NCI-H2196 treated with DMSO at 0.1 percent for 48 hours (cell line): ENCODE data around the gene GSTA1.
"Not testable (repeated sequence)": the region's sequence is repeated elsewhere in the genome, so short reads cannot be mapped to it uniquely, and the experiment has no call there.

Experiments used
- DNase-seq: peaks from one replicate; lab custom pipeline; 2025; ENCODE audit not compliant: unreplicated experiment; lab: John Stamatoyannopoulos, UW

GSTA1 gene

GRCh38 chr6:52809777-52810176 lies 6.2 kb upstream of the GSTA1 start:
- not testable (repeated sequence) for DNase-seq

DNA sequence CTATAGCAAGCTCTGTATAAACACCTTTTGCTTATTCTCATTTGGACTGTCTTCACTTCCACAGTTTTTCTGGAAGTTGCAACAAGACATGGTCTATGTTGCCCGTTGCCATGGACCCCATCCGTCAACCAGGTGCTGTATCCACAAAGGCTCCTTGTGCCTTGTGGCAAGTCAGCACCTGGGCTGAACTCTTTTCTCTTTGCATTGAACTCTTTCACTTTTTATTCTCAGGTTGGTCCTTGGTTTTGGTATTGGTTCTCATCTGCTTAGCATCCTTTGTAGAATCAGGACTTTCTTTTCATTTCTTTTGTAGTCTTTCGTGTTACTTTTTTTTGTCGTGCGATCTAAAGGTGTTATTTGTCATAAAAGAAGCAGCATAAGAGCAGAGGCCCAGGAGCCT lies 5.0 kb upstream of the GSTA1 start:
- no peak for DNase-seq

DNA sequence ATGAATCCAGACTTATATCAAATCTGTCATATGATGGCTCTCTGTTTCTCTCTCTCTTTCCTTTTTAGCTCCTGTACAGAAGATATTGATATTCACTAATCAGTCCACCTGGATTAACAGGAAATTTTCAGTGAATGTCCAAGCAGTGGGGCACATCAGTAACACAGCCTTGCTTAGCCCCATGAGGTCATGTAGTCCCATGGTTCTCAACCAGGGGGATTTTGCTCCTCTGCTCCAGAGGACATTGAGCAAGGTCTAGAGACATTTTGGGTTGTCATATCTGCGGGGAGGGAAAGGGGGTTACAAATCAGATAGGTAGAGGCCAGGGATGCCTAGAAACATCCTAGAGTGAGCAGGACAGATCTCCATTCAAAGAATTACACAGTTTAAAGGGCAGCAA lies 810 bp downstream of the GSTA1 start:
- no peak for DNase-seq

GRCh38 chr6:52801188-52801841 lies 2.3 kb downstream of the GSTA1 start:
- no peak for DNase-seq

DNA sequence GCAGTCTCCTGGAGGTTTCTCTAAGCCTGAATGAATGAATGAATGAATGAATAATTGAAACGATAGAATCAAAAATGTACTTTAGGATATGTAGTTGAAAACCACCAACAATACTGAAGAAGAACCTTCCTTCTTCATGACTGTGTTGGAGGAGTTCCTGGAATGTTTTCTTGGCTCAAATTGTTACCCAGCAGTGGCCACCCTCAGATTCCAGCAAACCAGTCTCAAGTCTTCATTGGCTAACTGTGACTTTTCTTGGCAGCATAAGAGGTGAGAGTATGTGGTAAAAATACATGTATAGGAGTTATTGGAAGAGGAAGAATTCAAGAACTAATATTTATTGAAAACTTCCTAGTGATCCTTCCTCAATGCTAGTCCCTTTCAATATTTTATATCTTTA lies 4.3 kb downstream of the GSTA1 start:
- DNase-seq = not testable (repeated sequence)

DNA sequence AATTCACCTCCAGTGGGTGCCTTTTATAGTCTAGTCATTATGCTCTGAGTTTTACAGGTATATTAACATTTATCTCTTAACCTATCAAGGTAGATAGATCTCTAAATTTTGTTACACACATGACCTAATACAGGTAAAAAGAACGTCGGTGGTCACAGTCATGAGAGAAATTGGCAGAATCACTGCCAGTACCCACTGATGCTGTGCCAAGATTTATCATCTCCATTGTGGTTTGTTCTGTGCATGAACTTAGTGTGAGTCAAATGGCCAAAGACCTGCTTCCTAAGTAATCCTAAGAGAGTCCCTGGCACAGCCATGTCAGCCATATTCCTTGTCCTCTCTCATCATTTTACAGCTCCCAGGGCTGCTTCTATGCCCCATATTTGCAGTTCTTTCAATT lies 9.2 kb downstream of the GSTA1 start:
- DNase-seq = not testable (repeated sequence)

DNA sequence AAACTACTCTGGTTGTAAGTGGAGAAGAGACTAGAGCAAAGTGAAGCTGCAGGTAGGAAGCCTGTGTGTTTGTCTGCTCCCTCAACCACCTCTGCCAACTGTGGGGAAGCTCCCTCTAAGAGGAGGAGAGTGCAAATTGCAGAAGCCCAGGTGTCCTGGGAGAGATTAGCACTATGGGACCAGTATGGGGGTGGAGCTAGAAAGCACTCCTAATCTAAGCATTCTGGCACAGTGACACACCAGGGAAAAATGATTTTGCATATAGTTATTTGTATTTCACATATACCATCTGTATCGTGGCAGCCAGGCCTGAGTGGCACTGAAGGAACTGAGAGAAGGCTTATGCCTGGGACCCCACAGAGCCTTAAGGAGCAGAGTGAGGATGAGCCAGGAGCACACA lies 12.8 kb downstream of the GSTA1 start:
- no peak for DNase-seq

DNA sequence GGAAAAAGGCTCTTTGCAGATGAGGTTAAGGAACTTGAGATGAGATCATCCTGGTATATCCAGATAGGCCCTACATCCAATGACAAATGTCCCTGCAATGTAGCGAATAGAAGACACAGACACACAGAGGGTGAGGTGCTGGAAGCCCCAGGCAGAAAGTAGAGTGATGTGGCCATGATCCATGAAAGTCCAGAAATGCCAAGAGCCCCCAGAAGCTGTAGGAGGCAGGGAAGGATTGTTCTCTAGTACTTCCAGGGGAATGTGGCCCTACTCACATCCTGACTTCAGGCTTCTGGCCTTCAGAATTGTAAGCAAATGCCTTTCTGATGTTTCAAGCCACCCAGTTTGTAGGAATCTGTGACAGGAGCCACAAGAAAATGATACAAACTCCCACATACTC lies 14.0 kb downstream of the GSTA1 start:
- DNase-seq = not testable (repeated sequence)

GRCh38 chr6:52788478-52788877 lies 15.1 kb downstream of the GSTA1 start:
- no peak for DNase-seq

DNA sequence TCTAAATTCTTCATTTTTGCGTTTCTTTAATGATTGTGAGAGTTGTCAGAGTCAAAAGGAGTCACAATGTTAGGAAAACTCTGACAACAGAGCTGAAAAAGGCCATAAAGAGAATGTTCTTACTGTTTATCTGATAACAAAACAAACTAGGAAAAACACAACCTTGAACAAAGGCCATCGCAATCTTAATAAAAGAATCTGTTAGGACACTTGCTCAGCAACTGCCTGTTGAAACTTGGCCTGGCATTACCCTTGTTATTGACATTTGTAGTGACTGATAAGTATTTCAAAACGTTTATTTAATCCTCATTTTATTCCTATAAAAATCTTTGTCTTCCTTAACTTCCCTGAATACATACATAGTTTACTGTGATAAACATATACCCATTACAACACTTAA lies 15.7 kb downstream of the GSTA1 start:
- no peak for DNase-seq

DNA sequence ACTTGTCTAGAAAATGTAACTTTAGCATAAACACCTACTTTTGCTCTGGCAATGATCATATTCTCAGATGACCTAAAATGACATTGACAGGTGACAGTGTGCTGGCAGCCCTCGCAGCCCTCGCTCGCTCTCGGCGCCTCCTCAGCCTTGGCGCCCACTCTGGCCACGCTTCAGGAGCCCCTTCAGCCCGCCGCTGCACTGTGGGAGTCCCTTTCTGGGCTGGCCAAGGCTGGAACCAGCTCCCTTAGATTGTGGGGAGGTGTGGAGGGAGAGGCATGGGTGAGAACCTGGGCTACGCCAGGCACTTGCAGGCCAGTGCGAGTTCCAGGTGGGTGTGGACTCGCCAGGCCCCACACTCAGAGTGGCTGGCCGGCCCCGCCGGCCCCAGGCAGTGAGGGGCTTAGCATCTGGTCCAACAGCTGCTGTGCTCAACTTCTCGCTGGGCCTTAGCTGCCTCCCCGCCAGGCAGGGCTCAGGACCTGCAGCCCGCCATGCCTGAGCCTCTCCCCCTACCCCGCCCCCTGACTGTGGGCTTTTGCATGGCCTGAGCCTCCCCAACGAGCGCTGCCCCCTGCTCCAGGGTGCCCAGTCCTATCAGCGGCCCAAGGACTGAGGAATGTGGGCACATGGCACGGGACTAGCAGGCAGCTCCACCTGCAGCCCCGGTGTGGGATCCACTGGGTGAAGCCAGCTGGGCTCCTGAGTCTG lies 17.2 kb downstream of the GSTA1 start:
- DNase-seq = no peak

DNA sequence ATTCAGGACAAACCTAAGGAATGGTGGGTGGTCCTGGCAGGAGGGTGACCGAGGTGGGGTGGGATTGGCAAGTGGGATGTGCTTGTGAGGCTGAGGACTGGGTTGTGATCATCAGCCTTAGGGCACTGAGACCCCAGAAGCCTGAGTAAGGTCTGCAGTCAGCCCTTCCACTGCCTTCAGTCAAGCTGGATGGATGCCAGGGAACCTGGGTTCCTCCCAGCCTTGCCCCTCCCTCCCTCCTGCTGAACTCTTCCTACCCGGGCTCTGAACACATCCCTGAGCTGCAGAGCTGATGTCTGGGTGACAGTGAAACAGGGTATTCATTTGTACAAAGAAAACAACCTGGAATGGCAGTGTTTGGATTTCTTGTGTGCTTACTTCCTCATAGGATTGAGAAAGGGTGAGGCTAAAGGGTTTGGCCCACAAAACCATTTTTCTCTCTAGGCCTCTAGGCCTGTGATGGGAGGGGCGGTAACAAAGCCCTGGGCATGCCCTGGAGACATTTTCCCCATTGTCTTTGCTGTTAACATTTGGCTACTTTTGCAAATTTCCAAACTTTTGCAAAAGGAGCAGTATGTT lies 20.8 kb downstream of the GSTA1 start:
- not testable (repeated sequence) for DNase-seq

- not testable (repeated sequence) for DNase-seq
These were observed 21.4 kb downstream of the GSTA1 start for GRCh38 chr6:52782209-52782608.

DNA sequence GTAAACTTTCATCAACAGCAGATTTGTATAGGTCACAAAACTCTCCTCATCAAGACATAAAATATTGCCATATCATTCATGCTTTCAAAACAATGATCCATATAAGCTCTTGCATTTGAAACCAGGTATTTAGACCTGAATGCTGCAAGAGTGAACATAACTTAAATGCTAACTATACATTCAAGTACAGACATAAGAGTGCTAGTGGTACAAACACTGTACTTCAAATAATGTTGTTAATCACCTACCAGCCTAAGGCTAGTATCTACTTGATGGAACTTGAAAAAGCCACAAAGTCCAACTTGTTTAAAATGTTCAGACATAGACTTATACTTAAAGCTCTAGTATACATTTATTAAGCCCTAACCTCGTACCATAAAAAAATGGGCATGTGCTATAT lies 24.4 kb downstream of the GSTA1 start:
- DNase-seq = no peak

GRCh38 chr6:52776711-52777351 lies 26.8 kb downstream of the GSTA1 start:
- DNase-seq = not testable (repeated sequence)

GRCh38 chr6:52769399-52769798 lies 34.2 kb downstream of the GSTA1 start:
- DNase-seq = not testable (repeated sequence)

DNA sequence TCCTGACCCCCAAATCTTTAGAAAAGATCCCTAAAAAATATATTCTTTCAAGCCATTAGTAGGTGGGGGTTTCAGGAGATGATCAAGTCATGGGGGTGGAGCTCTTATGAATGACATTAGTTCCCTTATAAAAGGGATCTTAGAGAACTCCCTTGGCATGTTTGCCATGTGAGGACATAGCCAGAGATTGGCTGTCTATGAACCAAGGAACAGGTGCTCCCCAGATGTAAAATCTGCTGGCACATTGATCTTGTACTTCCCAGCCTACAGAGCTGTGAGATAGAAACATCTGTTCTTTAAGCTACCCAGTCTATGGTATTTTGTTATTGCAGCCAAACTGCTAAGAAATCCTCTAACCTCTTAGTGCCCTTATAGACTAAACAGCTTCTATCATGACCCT lies 36.0 kb downstream of the GSTA1 start:
- not testable (repeated sequence) for DNase-seq

- DNase-seq = not testable (repeated sequence)
These were observed 40.2 kb downstream of the GSTA1 start, which contains the start of gene GSTA2 for GRCh38 chr6:52763322-52763916. TSS of gene GSTA2 (minus strand) at chr6:52763475. CDS start at chr6:52757947, 5,528 bp downstream.

DNA sequence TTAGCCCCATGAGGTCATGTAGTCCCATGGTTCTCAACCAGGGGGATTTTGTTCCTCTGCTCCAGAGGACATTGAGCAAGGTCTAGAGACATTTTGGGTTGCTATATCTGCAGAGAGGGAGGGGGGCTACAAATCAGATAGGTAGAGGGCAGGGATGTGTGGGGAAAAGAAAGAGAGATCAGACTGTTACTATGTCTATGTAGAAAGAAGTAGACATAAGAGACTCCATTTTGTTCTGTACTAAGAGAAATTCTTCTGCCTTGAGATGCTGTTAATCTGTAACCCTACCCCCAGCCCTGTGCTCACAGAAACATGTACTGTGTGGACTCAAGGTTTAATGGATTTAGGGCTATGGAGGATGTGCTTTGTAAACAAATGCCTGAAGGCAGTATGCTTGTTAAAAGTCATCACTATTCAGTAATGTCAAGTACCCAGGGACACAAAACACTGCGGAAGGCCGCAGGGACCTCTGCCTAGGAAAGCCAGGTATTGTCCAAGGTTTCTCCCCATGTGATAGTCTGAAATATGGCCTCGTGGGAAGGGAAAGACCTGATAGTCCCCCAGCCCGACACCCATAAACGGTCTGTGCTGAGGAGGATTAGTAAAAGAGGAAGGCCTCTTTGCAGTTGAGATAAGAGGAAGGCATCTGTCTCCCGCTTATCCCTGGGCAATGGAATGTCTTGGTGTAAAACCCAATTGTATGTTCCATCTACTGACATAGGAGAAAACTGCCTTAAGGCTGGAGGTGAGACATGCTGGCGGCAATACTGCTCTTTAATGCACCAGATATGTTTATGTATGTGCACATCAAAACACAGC lies 41.7 kb downstream of the GSTA1 start:
- DNase-seq = not testable (repeated sequence)

GRCh38 chr6:52760105-52760765 lies 43.4 kb downstream of the GSTA1 start:
- DNase-seq = no peak
